GM23248 (cell line): ENCODE data around the gene DIP2C.

Experiments
- EZH2 ChIP-seq: fragments of 200-600 bp; sonication (generic); IDR thresholded peaks from 2 replicates; pipeline ENCODE4 v1.6.1; 2018; ENCODE audit warnings: antibody characterized with exemption, mild to moderate bottlenecking; ENCODE audit not compliant: insufficient read depth, poor library complexity, severe bottlenecking
- EZH2phosphoT487 ChIP-seq: fragments of 200-600 bp; sonication (generic); IDR thresholded peaks from 2 replicates; pipeline ENCODE4 v1.6.1; 2018; ENCODE audit warnings: antibody characterized with exemption, moderate library complexity, mild to moderate bottlenecking, low read depth; ENCODE audit not compliant: insufficient read depth

DNA sequence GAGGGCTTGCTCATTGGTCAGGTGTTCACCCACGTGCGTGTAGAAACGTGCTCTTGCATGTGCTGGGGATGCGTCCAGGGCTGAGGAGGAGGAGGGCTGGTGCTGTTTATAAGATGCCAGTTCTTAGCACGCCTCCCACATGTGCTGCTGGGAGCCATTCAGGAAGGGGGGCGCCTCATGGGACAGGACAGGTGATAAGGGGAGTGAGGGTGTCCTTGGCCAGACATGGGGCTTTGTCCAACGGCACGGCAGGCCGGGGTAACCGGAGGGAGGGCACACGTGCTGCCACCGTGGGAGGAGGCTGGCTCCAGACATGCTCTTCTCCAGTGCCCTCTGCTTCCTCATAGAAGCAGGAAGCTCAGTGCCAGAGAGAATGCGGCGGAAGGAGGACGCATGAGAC is 404.3 kb downstream of the DIP2C start:
- TF ChIP-seq EZH2, result no peak
- no peak for TF ChIP-seq EZH2phosphoT487
